Bronchial epithelial cell (primary cell): ENCODE results near the gene SOX6. TPM values are rescaled to one million over a fixed set of nuclear protein-coding genes. Genes with fewer than 3 reads are reported as not detected.

Source experiments
- DNase-seq: peaks from one replicate; pipeline ENCODE4 v3.0.0-alpha.2; 2010; ENCODE audit warnings: low read depth
- FAIRE-seq: peaks from 2 replicates; lab custom pipeline; 2011; peaks lifted over from hg19 to GRCh38; lab: Jason Lieb, UNC
- H3K27me3 ChIP-seq: 2 replicates; pipeline ENCODE4 v1.5.1; 2011; ENCODE audit warnings: low read length; ENCODE audit not compliant: control insufficient read depth, insufficient read depth
- H3K36me3 ChIP-seq: 2 replicates; pipeline ENCODE4 v1.5.1; 2011; ENCODE audit warnings: low read length; ENCODE audit not compliant: control insufficient read depth, insufficient read depth
- H3K4me3 ChIP-seq: 2 replicates; pipeline ENCODE4 v1.5.1; 2011; ENCODE audit warnings: mild to moderate bottlenecking, low read depth, low read length, control low read depth
- total RNA-seq: library from RNA; depleted of rRNA; stranded (reverse); fragments of >200 nt; gene quantifications from 2 replicates; pipeline ENCODE4 v1.2.1, GENCODE V29; 2014
- TF ChIP-seq, protein P1 (sequence below): IDR thresholded peaks from 2 replicates; pipeline ENCODE4 v1.5.1; 2011; ENCODE audit warnings: mild to moderate bottlenecking, moderate library complexity, low read length, control low read depth, inconsistent platforms; ENCODE audit not compliant: insufficient read depth, severe bottlenecking

The SOX6 gene
- total RNA-seq, 1 donor from 2014 or later = 0.53 TPM

DNA sequence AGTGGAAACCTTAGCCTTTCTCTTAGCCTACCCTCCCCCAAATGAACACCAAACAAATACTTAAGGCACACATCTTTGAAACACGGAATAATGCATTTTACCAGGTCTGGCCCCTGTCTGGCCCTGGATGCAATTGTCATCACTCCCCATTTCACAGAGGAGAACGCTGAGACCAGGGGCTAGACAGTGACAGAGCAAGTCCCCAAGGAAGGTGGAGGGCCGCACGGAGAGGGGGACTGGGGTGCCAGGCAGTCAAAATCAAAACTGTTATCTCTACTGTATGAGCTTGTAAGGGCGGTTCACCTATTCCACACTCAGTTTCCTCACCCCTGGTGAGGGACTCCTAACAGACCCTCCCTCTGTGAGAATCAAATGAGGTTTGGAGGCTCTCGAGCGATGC, 414.2 kb downstream of the SOX6 start:
- Histone ChIP-seq H3K27me3 (no peaks in the 10 kb centered on the region), H3K4me3 (no peak overlapping the region), H3K36me3 (no peaks in the 10 kb centered on the region)
- DNase-seq (no peak), FAIRE-seq (peak; percentile 43)
- TF ChIP-seq, protein P1, sequence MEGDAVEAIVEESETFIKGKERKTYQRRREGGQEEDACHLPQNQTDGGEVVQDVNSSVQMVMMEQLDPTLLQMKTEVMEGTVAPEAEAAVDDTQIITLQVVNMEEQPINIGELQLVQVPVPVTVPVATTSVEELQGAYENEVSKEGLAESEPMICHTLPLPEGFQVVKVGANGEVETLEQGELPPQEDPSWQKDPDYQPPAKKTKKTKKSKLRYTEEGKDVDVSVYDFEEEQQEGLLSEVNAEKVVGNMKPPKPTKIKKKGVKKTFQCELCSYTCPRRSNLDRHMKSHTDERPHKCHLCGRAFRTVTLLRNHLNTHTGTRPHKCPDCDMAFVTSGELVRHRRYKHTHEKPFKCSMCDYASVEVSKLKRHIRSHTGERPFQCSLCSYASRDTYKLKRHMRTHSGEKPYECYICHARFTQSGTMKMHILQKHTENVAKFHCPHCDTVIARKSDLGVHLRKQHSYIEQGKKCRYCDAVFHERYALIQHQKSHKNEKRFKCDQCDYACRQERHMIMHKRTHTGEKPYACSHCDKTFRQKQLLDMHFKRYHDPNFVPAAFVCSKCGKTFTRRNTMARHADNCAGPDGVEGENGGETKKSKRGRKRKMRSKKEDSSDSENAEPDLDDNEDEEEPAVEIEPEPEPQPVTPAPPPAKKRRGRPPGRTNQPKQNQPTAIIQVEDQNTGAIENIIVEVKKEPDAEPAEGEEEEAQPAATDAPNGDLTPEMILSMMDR = no peak

DNA sequence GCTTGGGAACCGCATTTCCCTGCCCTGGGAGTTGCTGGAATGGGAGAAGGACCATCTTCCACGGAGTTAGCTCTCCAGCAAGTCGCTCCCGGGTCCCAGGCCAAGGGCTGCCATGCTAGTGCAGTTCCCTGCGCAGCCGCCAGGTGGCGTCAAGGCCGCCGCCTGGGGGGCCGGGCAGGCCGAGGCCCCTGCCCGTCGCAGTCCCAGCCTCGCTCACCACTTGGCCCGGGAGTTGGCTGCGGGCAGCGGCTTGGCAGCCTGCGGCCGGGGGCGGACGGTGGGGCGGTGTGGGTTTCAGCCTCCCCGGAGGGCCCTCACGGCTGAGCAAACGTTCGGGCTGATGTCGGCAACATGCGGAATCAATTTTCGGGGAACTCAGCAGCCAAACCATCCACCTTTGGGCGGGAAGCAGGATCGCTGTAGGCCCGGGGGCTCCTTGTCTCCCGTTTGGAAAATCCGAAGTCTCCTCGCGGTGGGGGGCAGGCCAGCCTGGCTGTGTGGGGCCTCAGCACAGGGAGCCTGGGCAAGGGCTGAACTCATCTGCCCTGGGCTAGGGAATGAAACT, 415.1 kb downstream of the SOX6 start:
- TF ChIP-seq, protein P1 = peak; percentile 91
- DNase-seq (no peak), FAIRE-seq (no peak)
- Histone ChIP-seq H3K27me3 (no peaks in the 10 kb centered on the region), H3K36me3 (no peaks in the 10 kb centered on the region), H3K4me3 (no peak overlapping the region)

DNA sequence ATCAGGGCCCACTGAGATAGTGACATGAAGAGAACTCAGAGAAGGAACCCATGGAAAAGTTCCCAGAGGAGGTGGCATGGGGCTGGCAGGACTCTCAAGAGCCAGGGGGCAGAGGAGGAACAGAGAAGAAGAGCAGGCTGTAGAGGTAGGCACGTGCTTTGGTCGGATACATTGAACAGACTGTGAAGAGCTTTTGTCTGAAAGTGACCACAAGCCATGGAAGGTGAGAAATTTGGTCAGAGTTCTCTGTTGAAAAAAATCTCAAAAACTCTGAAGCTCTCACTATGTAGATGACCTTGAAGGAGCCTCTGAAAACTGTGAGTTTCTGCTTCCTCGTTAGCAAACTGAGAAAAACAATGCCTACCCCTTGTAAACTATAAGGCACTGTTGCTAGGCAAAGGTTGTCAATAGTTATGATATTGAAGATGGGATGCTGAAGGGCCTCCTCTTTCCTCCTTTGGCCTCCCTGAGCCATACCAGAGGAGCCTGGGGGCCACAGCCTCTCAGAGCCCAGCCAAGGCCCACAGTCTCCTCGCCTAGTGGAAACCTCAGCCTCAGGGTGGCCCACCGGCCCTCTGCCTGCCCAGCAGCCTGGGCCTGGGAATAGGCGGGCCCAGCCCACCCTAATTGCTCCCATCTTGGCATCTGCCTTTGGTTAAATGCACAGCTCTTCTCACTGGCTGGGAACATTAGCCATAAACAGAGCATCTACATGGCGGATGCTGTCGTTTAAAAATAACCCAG, 415.7 kb downstream of the SOX6 start:
- FAIRE-seq = no peak

DNA sequence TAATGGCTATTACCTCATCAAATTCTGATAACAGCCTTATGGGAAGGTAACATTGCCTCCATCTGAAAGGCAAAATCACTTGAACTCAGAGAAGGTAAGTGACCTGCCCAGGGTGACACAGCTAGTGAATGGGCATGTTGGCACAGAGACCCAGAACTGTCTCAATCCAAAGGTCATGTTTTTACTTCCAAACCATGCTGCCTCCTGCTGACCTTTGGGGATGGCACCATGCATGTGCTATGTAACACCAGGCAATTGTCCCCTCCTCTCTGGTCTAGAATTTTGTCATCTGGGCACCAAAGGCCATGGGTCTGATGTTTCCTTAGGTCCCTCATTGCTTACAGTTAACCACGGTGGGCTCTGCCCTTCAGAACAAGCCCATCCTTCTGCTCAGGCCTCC, 417.4 kb downstream of the SOX6 start:
- TF ChIP-seq, protein P1 = no peak

More for the DNA sequence above, 415.7 kb downstream of the SOX6 start:
- TF ChIP-seq, protein P1 = no peak
- Histone ChIP-seq H3K4me3 (no peak overlapping the region), H3K27me3 (no peaks in the 10 kb centered on the region), H3K36me3 (no peaks in the 10 kb centered on the region)
- DNase-seq = no peak

DNA sequence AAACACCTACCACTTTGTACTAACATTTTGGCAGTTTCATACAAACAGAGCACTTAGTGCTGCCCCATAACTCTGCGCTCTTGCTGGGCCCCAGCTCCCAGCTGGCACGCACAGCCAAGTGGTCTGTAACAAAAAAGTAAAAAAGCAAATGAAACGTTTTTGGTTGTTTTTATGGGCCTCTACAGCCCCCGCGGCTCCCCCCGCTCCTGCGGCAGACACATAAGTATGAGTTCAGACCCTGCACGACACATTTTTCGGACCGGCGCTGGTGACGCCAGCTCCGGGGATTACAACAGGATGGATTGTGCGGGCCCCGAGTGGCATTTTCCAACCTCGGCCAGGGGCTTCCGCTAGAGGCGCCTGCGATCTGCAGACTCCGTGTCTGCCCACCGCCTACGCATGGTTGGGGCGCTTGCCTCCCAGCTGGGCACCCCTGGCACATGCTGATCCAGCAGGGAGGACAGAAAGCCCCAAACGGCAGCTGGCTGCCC, 418.2 kb downstream of the SOX6 start:
- FAIRE-seq = no peak
- TF ChIP-seq, protein P1 = no peak
- no peak for DNase-seq
- Histone ChIP-seq H3K4me3 (no peak overlapping the region), H3K36me3 (no peaks in the 10 kb centered on the region), H3K27me3 (no peaks in the 10 kb centered on the region)

More for the DNA sequence above, 417.4 kb downstream of the SOX6 start:
- Histone ChIP-seq H3K27me3 (no peaks in the 10 kb centered on the region), H3K36me3 (no peaks in the 10 kb centered on the region), H3K4me3 (no peak overlapping the region)
- no peak for DNase-seq
- peak; percentile 64 for FAIRE-seq
